Astrocyte (in vitro differentiated cells and primary cell): ENCODE measurements around the gene TRAF1.

Experiments
- CTCF ChIP-seq: IDR thresholded peaks from 2 replicates; pipeline ENCODE4 v1.5.1; 2011; ENCODE audit warnings: low read depth, mild to moderate bottlenecking, inconsistent platforms, low read length, moderate library complexity; ENCODE audit not compliant: insufficient read depth
- EZH2 ChIP-seq: IDR thresholded peaks from 2 replicates; pipeline ENCODE4 v1.6.1; 2012; ENCODE audit warnings: mild to moderate bottlenecking, low read length, inconsistent platforms; ENCODE audit not compliant: insufficient read depth

- TF ChIP-seq CTCF = no peak
- no peak for TF ChIP-seq EZH2
These were observed 43.0 kb downstream of the TRAF1 start for GRCh38 chr9:120883608-120883996.
